HT-29 (cell line): Measurements from ENCODE around the gene TOGARAM2. TPM values are rescaled to one million over a fixed set of nuclear protein-coding genes. Genes with fewer than 3 reads are reported as not detected.
"Not testable (repeated sequence)": the region's sequence is repeated elsewhere in the genome, so short reads cannot be mapped to it uniquely, and the experiment has no call there.

Experiments
- DNase-seq: peaks from one replicate; pipeline ENCODE4 v3.0.0-alpha.2; 2015; ENCODE audit warnings: low spot score
- small RNA-seq: library from RNA; depleted of rRNA; stranded (forward); fragments of <200 nt; gene quantifications from one replicate; pipeline ENCODE3, GENCODE V24; 2014
- total RNA-seq: library from RNA; depleted of rRNA; stranded (reverse); fragments of >200 nt; shearing (Covaris generic); gene quantifications from 2 replicates; pipeline ENCODE4 v1.2.3, GENCODE V29; 2014; rRNA removed

Gene TOGARAM2
- total RNA-seq, 1 experiment from 2014 or later = 0.20 TPM

DNA sequence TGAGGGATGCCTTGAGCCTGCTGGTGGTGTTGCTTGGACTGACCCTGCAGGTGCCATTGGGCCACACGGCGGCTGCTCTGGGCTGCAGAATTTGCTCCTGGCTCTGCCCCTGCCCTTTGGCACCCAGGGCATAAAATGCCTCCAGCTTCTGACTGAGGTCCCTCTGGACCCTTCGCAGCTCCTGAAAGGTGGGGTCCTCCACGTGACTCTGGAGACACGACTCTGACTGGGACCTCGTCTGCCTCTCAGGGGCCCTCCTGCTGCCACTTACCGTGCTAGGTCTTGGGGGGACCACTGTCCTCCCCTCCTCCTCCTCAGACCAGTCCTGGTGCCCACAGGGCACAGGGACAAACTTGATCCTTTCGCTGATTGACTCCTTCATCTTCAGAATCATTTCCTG, 91.2 kb downstream of the TOGARAM2 start:
- DNase-seq = no peak

DNA sequence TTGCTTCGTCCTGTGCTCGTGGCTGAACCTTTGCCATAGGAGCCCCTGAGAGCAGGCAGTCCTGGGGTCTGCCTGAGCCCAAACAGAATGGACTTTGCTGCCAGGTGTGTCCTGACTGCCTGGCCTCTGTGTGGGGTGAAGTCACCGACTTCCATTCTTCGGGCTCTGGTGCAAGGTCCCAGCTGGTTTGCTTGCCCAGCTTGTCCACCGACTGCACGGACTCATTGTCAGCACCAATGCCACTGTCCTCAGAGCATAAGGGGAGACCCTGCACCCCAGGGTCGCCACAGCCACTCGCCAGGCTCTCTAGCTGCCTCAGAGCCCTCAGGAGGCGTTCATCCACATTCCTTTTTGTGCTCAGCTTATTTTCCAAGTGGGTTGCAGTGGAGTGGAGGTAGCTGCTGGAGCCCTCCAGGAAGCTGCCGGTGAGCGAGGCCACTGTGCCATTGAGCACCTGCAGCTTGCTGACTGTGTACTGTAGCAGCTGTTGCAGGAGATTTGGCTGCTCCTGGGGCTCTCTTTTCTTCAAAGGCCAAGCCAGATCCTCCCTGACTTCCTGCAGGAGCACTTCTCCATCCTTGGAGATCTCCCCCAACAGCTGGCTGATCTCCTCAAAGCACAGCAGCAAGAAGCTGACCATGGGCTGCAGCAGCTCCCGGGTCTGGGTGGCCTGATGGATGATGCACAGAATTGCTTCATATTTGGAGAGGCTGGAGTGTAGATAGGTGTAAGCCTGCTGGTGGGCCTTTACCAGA, 92.0 kb downstream of the TOGARAM2 start:
- DNase-seq = no peak

DNA sequence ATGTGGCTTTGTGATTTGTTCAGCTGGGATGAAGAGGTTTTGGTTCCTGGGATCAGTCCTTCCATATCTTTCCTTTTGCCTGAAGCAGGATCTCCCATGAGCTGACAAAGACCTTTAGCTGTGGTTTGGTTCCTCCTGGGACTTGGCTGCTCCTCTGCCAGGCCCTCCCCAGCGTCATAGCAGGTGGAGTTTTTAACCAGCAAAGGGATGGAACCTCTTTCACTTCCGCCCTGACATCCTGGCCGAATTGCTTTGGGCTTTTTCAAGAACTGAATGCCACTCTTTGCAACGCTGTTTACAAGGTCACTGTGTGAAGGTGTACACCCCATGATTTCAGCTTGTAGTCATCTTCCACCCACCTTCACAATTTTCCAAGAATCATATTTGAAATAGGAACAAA, 92.8 kb downstream of the TOGARAM2 start:
- DNase-seq = no peak

DNA sequence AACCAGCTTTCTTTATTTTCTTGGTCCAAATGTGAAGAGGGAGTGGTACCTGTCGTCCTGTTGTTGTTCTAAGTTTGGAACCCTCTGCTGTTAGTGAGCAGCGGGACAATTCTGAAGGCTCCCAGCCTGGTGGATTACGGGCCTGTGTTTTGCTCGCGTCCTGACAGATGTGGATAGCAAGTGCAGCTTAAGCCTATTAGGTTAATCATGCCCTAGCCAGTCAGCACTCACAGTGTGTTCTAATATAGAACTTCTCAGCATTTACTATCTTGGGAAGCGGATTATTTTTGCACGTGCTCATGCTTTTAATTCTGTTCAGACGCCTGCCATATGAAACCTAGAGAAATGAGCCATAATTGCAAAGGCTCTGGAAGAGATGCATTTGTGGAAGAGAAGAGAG, 93.3 kb downstream of the TOGARAM2 start, which contains the start of gene PCARE:
Gene PCARE (minus strand): TSS at position 113 of the 400 bp plus-strand sequence. CDS start 262 bp downstream, outside the sequence.
- DNase-seq = no peak

DNA sequence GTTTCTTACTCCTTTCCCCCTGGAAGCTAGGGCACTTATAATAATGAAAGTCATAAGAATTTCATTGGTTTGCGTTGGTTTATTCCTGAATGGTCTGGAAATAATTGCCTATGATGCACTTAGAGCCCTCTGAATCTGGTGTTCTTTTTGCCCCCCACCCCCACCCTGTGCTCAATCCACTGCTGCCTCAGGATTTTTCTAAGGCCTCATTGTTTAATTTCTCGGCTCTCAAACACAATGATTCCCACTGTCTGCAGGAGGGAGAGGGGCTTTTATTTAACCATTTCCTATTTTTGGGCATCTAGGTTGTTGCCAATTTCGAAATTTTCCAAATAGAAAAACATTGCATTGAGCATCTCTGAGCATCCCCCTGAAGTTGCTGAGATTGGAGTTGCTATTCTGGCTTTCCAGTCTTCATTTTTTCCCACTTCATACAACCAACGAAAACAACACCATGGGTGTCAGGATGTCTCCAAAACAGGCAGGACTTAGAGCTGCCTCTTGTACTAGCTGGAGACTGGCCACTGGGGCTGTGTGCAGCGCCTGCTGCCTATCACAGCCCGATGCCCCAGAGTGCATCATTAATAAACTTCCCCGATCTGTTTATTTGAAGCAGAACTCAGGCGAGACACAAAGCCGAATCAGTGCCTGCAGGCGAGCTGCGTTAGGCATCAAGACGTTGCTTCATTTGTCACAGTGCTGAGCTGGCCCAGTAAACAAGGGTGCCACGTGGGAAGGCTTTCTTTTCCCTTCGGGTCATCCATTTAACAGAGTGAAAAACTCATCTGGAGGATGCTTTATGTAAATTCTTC, 95.0 kb downstream of the TOGARAM2 start:
- DNase-seq = no peak

DNA sequence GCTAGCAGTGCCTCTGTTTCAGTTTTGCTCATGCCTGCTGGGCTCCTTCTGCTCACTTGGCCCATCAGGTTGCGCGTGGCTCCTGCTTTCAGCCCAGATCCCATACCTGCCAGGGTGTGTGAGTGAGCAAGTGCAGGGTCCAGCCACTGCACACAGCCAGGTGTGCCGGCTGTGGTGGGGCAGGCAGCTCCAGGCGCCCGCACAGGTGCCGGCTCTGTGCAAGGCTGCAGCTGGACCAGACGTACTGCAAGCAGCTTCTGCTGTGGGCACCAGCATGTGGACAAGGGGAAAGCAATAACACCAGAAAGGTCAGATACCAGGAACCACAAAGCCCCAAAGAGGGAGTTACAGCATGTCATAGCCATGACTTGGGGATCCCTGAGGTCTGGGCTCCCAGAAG, 98.8 kb downstream of the TOGARAM2 start:
- no peak for DNase-seq

DNA sequence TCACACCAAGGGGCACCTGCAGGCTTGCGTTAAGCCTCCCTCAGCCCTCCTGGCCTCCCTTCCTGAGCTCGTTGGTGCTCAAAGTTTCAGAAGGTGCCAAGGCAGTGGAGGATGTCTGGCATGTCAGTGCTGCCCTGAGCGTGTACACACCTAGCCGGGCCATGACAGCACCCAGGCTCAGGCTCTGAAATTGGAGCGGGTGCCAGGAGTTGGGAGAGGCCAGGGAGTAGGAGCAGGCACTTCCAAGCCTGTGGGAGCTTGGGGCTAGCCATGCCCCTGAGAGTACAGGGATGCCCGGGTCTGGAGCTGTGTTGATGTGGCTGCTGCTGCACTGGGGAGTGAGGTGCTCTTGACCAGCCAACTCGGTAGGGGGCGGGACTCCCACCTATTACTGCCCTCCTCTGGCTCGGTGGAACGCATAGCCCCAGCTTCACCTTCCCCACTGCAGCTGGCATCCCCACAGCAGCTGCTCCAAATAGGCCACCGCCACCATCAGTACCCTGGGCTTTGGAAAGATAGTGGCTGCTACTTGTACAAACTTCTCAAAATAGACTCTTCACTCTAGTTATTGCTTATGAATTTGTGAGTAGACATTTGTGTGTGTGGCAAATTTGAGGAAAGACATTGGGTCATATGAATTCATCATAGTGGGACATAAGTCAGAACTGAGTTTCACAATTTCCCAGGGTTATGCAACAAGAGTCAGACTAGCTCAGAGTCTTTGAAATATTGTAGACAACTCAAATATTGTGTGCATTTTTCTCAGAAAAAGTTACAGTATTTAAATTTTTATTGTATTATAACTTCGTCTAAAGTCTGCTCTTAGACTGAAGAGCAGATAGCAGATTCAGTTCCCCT, 100.0 kb downstream of the TOGARAM2 start:
- no peak for DNase-seq

DNA sequence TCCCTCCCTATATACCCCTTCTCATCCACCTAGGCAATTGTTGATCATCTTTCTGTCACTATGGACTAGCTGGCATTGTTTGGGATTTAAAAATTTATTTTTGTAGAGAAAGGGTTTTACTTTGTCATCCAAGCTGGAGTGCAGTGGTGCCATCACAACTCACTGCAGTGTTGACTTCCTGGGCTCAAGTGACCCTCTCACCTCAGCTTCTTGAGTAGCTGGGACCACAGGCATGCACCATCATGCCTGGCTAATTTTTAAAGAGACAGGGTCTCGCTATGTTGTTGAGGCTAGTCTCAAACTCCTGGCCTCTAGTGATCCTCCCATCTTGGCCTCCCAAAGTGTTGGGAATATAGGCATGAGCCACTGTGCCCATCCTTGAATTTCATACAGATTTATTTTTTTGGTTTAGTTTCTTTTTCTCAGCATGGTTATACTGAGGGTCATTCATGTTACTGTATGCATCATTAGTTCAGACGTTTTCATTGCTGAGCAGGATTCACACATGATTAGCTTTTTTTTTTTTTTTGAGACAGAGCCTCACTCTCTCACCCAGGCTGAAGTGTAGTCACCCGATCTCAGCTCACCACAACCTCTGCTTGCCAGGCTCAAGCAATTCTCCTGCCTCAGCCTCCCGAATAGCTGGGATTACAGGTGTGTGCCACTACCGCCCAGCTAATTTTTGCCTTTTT, 101.9 kb downstream of the TOGARAM2 start:
- DNase-seq = no peak

DNA sequence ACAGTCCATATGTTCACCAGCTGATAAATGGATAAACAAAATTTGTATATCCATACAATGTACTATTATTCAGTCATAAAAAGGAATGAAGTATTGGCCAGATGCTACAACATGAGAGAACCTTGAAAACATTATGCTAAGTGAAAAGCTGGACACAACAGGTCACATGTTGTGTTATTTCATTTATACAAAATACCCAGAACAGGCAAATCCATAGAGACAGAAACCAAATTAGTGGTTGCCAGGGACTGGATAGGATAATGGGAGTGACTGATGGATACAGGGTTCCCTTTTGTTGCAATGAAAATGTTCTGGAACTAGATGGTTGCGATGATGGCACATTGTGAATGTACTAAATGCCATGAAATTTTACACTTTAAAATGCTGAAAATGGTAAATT, 103.5 kb downstream of the TOGARAM2 start:
- DNase-seq = no peak

DNA sequence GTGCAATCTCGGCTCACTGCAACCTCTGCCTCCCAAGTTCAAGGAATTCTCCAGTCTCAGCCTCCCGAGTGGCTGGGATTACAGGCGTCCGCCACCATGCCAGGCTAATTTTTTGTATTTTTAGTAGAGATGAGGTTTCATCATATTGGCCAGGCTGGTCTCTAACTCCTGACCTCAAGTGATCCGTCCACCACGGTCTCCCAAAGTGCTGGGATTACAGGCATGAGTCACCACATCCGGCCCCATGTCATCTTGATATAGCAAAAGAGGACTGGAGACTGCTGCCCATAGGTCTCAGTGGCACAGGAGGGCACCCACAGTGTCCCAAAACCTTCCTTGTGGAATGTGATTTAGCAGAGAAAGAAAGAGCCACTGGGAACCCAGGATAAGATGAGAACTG, 109.2 kb downstream of the TOGARAM2 start:
- DNase-seq = not testable (repeated sequence)

DNA sequence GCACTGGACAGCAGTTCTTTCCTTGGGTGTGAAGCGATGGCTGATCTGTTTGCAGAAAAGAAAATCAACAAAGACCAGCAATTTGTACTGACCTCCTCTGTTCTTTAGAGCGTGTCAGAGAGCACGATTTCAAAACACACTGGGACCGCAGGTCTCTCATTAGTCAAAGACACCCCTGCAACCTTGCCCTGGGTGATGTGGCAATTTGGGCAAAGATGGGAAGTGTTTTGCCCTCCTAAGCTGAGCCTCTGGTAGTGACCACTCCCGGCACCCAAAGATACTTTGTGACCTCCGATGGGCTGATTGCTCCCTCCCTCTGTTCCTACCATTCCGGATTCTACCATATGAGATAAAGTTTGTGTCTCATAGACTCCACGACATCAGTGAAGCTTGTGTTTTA, 115.9 kb downstream of the TOGARAM2 start:
- no peak for DNase-seq

DNA sequence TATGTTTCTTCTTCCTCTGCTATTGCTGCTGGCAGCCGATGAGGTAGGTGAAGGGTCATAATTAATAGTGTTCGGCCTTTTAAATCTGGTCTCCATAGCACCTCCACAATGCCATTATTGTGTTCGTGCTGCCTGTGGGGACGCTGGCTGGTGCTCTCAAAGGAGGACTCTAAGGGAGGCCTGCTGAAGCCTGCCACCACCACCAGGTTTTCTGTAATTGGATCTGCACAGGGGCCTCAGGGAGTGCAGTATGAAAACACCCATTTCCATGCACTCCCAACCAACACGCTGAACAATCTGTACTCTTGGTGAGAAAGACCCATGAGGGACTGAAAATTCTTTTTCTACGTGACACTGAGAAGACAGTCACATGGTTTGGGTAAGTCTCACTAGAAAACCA, 116.5 kb downstream of the TOGARAM2 start:
- DNase-seq = peak; percentile 44

DNA sequence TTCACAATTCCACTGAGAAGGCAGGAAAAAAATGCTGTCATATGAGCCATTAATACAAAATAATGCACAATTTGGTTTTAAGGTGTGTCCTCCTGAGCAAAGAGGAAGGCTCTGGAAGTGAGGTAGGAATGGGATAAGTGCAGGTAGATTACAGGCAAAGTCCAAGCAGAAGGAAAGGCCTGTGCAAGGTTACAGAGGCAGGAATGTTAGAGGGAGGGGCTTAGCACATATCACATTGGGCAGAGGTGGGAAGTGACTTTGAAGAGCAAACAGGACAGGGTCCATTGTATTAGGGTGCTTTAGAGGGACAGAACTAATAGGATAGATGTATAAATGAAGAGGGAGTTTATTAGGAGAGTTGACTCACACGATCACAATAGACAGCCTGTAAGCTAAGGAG, 119.5 kb downstream of the TOGARAM2 start:
- DNase-seq = no peak

Small RNA genes lying within 50 kb of the gene (small RNA-seq; reads per million reads assigned to genes)
- not detected for gene RF00019

Other genes with a start within 250 kb of the TOGARAM2 start
- 52.9 and 60.7 TPM in 2 replicates for gene PPP1CB, start 229.5 kb upstream of the TOGARAM2 start, total RNA-seq
- gene SPDYA, start 170.5 kb upstream of the TOGARAM2 start, total RNA-seq = 0.46 and 1.1 TPM in 2 replicates
- gene TRMT61B, start 111.0 kb upstream of the TOGARAM2 start, total RNA-seq = 11.6 and 13.1 TPM in 2 replicates
- gene WDR43, start 86.6 kb upstream of the TOGARAM2 start, total RNA-seq = 68.9 and 69.5 TPM in 2 replicates
- not detected in 2 replicates for gene PCARE, start 93.2 kb downstream of the TOGARAM2 start, total RNA-seq
- 9.1 and 11.3 TPM in 2 replicates for gene CLIP4, start 134.1 kb downstream of the TOGARAM2 start, total RNA-seq